Heart left ventricle (tissue), 16 donors: ENCODE data around the gene SLC30A5. TPM values are rescaled to one million over a fixed set of nuclear protein-coding genes. Genes with fewer than 3 reads are reported as not detected.
A peak's percentile ranks its signal among the peaks of the same experiment; 100 is the strongest.

Source experiments
- ATAC-seq, 4 donors: fragments of 200-7000 bp; cut with Tn5 transposase; one replicate each; pipeline ENCODE4 v1.9.1; 2020 to 2022; ENCODE audit warnings: moderate library complexity in 4 of 4, mild to moderate bottlenecking in 3 of 4, moderate number of reproducible peaks in 1 of 4
- DNase-seq, 5 donors: peaks; one replicate each; pipeline ENCODE4 v3.0.0-alpha.2; 2020
- H3K27ac ChIP-seq, 12 donors: fragments of 200-600 bp; sonication (generic) in 4 of 12; one replicate each; pipeline versions ENCODE4 v1.5.0 to v1.8.0; 2016 to 2022; ENCODE audit warnings: mild to moderate bottlenecking in 2 of 12
- H3K27me3 ChIP-seq, 9 donors: fragments of 200-600 bp; sonication (generic) in 2 of 9; one replicate each; pipeline versions ENCODE4 v1.5.1 to v1.8.0; 2016 to 2022; ENCODE audit warnings: mild to moderate bottlenecking in 3 of 9
- H3K36me3 ChIP-seq, 9 donors: fragments of 200-600 bp; sonication (generic) in 2 of 9; one replicate each; pipeline versions ENCODE4 v1.5.0 to v1.8.0; 2018 to 2022; ENCODE audit warnings: mild to moderate bottlenecking in 2 of 9
- H3K4me1 ChIP-seq, 12 donors: fragments of 200-600 bp; sonication (generic) in 4 of 12; one replicate each; pipeline versions ENCODE4 v1.5.0 to v1.8.0; 2016 to 2022; ENCODE audit warnings: mild to moderate bottlenecking in 3 of 12
- H3K4me3 ChIP-seq, 12 donors: fragments of 200-600 bp; sonication (generic) in 4 of 12; one replicate each; pipeline versions ENCODE4 v1.5.0 to v1.8.0; 2017 to 2022; ENCODE audit warnings: mild to moderate bottlenecking in 9 of 12, moderate library complexity in 4 of 12
- H3K9me3 ChIP-seq, 12 donors: fragments of 200-600 bp; sonication (generic) in 4 of 12; one replicate each; pipeline versions ENCODE4 v1.5.0 to v1.8.0; 2016 to 2022; ENCODE audit warnings: mild to moderate bottlenecking in 1 of 12
- POLR2A ChIP-seq, 2 donors: fragments of 450-650 bp; IDR thresholded peaks; one replicate each; pipeline ENCODE4 v1.6.1; 2017; ENCODE audit warnings: antibody characterized with exemption in 2 of 2, mild to moderate bottlenecking in 2 of 2, moderate library complexity in 2 of 2
- WGBS, 4 donors: extraction: QIAGEN DNeasy Blood & Tissue Kit in 2 of 4; methylation state at CpG; one replicate each; pipeline versions ENCODE4 v1.1.5 to v1.1.7; 2013 to 2018; 5-methylcytosine and 5-hydroxymethylcytosine counted together
- intact Hi-C, 10 donors: fragments of 100-400 bp; cut with DNase I; formaldehyde crosslinking; loops; one replicate each; pipeline versions ENCODE4 v1.11.1 to v1.14.2; 2022
- polyA plus RNA-seq, 2 donors: library from polyadenylated mRNA; stranded (reverse); fragments of 200-250 nt; gene quantifications; one replicate each; pipeline ENCODE4 v1.2.3, GENCODE V29; 2013
- total RNA-seq, 9 donors: library from RNA; depleted of rRNA in 2 of 9; stranded (reverse); fragments of >200 nt in 2 of 9; fragmentation: NEBNext Ultra II Directional in 3 of 9; extraction: Animal tissue kit (Norgen Biotek cat#: 25700) in 3 of 9; gene quantifications; one replicate each; pipeline versions ENCODE4 v1.1.0 to v1.2.4, GENCODE V29; 2016 to 2023
- TF ChIP-seq, protein P1 (sequence below), 12 donors: fragments of 200-600 bp; sonication (generic) in 4 of 12; IDR thresholded peaks; one replicate each; pipeline versions ENCODE4 v1.5.0 to v1.8.0; 2018 to 2022; ENCODE audit warnings: antibody characterized with exemption in 12 of 12, mild to moderate bottlenecking in 5 of 12
- donor health status: ischemic (EF 13 %, LVEDD 7.1; RV severe dilation, severe dysfunction).
- donor health status: healthy with polysubstance abuse.
- donor health status: DM: no; HTN: yes; CAD: no.
- donor health status: DM: no; HTN: no; CAD: no.
- donor health status: ischemic (EF 25% LVEDD 6.9; RV normal size, moderate dysfunction).
- donor health status: ischemic (EF 25% LVEDD 5.7; RV mildly dilated, moderate dysfunction).
- donor health status: healthy.
- donor health status: DM: yes; HTN: yes; CAD: no.
- donor health status: ischemic (EF 35%, LVEDD 5.7; RV mildly dilated, moderate dysfunction).
- donor health status: nonischemic (EF 11% LVEDD 7.7; RV severe dilation, severe dysfunction).
- donor health status: DM: yes; HTN: yes; CAD: no.
- donor health status: PGD.
- donor health status: ischemic (EF 29% LVEDD 5.4; RV normal size, mild dysfunction).
- donor health status: nonischemic (EF 23%, LVEDD 6.1; RV moderate dilation, normal function).

Gene SLC30A5
- total and polyA plus RNA-seq, 11 donors: 21.0 to 44.3 (median 29.0) TPM

DNA sequence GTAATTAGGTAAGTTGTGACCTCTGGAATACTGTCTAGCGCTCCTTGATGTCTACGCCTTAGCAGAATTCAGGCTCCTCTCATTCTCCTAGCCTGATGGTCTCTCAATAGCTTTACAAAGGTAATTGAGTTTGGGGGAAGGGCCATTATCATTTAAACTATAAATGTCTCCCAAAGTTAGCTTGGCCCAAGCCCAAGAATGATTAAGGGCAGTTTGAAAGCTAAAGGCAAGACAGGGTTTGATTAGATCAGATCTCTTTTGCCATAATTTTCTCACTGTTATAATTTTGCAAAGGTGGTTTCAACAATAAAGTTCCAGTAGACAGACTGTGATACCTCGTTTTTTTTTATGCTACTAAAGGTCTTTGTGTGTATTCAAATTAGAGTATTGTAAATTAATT lies 3.7 kb upstream of the SLC30A5 start:
- ATAC-seq: no peak
- intact Hi-C loops: loop anchor here in 8 of 10 donors (5.0 to 10.0 kb wide), 11 partner anchors 45 to 275 kb away; partner anchors contain the start of genes AK6 (in 5 of the 8), CCDC125 (in 5 of the 8), RAD17 (in 5 of the 8) and TAF9 (in 5 of the 8)
- Histone ChIP-seq H3K27me3 (no peaks in the 10 kb centered on the region), H3K9me3 (no peaks in the 10 kb centered on the region), H3K27ac (peak overlapping the region in 2 of 12 donors; percentile 64 to 76), H3K4me3 (no peak overlapping the region), H3K36me3 (no peaks in the 10 kb centered on the region), H3K4me1 (peaks cover 0 to 15% (median 6%) of the 10 kb centered on the region in 12 donors)
- no peak for DNase-seq
- 80 to 86% (median 83%) methylated on average over 3 of the region's 3 CpGs for WGBS, 4 donors
- no peak for TF ChIP-seq POLR2A (IDR thresholded peaks at IDR 0.05)
- TF ChIP-seq, protein P1, sequence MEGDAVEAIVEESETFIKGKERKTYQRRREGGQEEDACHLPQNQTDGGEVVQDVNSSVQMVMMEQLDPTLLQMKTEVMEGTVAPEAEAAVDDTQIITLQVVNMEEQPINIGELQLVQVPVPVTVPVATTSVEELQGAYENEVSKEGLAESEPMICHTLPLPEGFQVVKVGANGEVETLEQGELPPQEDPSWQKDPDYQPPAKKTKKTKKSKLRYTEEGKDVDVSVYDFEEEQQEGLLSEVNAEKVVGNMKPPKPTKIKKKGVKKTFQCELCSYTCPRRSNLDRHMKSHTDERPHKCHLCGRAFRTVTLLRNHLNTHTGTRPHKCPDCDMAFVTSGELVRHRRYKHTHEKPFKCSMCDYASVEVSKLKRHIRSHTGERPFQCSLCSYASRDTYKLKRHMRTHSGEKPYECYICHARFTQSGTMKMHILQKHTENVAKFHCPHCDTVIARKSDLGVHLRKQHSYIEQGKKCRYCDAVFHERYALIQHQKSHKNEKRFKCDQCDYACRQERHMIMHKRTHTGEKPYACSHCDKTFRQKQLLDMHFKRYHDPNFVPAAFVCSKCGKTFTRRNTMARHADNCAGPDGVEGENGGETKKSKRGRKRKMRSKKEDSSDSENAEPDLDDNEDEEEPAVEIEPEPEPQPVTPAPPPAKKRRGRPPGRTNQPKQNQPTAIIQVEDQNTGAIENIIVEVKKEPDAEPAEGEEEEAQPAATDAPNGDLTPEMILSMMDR (IDR thresholded peaks at IDR 0.05): no peak

DNA sequence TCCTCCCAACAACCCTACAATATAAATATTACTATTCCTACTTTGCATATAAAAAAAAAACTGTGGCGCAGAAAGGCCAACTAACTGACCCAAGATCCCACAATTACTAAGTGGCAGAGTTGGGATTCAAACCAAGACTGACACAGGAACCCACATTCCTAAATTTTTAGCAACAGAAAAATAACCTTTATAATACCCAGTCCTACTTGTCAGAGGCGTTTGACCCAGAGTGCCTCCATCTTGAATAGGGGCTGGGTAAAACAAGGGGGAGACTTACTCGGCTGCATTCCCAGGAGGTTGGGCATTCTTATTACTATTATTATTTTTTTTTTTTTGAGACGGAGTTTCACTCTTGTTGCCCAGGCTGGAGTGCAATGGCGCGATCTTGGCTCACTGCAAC lies 2.0 kb upstream of the SLC30A5 start:
- no peak for DNase-seq
- Histone ChIP-seq H3K4me3 (no peak overlapping the region), H3K27ac (peak overlapping the region in 6 of 12 donors; percentile 21 to 76 (median 50)), H3K27me3 (no peaks in the 10 kb centered on the region), H3K9me3 (no peaks in the 10 kb centered on the region), H3K4me1 (peaks cover 0 to 29% (median 15%) of the 10 kb centered on the region in 12 donors), H3K36me3 (peaks cover 0 to 16% (median 0%) of the 10 kb centered on the region in 9 donors)
- no peak for ATAC-seq
- WGBS, 4 donors: 84 to 91% (median 89%) methylated on average over 6 of the region's 6 CpGs
- intact Hi-C loops: loop anchor here in 8 of 10 donors (2.0 to 10.0 kb wide), 12 partner anchors 47 to 273 kb away; partner anchors contain the start of genes AK6 (in 5 of the 8), CCDC125 (in 5 of the 8), RAD17 (in 5 of the 8) and TAF9 (in 5 of the 8)
- no peak for TF ChIP-seq POLR2A (IDR thresholded peaks at IDR 0.05)
- TF ChIP-seq, protein P1 (IDR thresholded peaks at IDR 0.05): no peak

DNA sequence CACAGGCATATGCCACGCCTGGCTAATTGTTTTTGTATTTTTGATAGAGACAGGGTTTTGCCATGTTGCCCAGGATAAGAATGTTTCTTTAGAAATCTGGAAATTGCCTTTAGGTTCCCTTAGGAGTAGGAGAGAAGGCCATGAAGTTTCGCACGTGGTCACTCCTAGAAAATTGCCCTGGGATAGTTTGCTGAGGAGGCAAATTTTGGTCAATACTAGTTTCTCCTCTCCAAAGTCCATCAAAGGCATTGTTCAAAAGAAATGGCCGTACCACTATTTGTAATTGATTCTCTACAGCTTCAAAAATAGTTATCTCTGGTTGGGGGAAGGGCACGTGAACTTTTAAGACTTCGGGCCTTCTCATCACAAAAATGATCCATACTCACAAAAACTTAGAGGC lies 845 bp upstream of the SLC30A5 start:
- Histone ChIP-seq H3K36me3 (peaks cover 0 to 27% (median 3%) of the 10 kb centered on the region in 9 donors), H3K9me3 (no peaks in the 10 kb centered on the region), H3K4me1 (peaks cover 0 to 29% (median 15%) of the 10 kb centered on the region in 12 donors), H3K27me3 (no peaks in the 10 kb centered on the region), H3K27ac (peak overlapping the region in 6 of 12 donors; percentile 11 to 99 (median 66)), H3K4me3 (no peak overlapping the region)
- 86 to 90% (median 89%) methylated on average over 6 of the region's 6 CpGs for WGBS, 4 donors
- intact Hi-C loops: loop anchor here in 8 of 10 donors (2.0 to 10.0 kb wide), 12 partner anchors 48 to 272 kb away; partner anchors contain the start of genes AK6 (in 5 of the 8), CCDC125 (in 5 of the 8), RAD17 (in 5 of the 8) and TAF9 (in 5 of the 8)
- DNase-seq: no peak
- no peak for ATAC-seq
- TF ChIP-seq, protein P1 (IDR thresholded peaks at IDR 0.05): no peak
- TF ChIP-seq POLR2A (IDR thresholded peaks at IDR 0.05): no peak

DNA sequence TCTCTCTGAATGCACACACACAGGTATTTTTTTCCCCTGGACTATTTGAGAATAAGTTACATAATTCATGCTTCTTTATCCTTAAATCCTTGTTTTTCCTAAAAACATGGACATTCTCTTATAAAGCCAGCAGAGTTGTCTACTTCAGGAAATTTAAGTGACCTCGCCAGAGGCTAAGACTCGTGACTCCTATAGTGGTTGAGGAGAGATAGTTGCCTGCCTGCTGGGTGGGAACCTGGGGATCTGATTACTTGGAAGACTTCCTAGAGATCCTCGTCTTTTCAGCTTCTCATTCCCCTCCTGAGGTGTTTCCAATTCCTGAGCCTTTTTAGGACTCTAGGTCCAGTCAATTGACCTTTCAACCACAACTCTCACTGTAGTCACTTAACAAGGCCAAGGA lies 5.5 kb downstream of the SLC30A5 start:
- DNase-seq: no peak
- Histone ChIP-seq H3K4me3 (no peak overlapping the region), H3K27me3 (no peaks in the 10 kb centered on the region), H3K9me3 (no peaks in the 10 kb centered on the region), H3K4me1 (peaks cover 0 to 28% (median 15%) of the 10 kb centered on the region in 12 donors), H3K36me3 (peaks cover 0 to 79% (median 48%) of the 10 kb centered on the region in 9 donors), H3K27ac (no peak overlapping the region)
- TF ChIP-seq, protein P1 (IDR thresholded peaks at IDR 0.05): no peak
- no peak for TF ChIP-seq POLR2A (IDR thresholded peaks at IDR 0.05)
- WGBS, 4 donors: 68 to 76% (median 70%) methylated on average over 3 of the region's 3 CpGs
- ATAC-seq: no peak
- intact Hi-C loops: loop anchor here in 7 of 10 donors (5.0 to 10.0 kb wide), 7 partner anchors 55 to 265 kb away; partner anchors contain the start of genes AK6 (in 5 of the 7), RAD17 (in 5 of the 7), TAF9 (in 5 of the 7) and CDK7 (in 2 of the 7)
